Upper lobe of left lung (tissue), 4 donors: Measurements from ENCODE around the gene SLC12A8.

Source experiments
- CTCF ChIP-seq, 6 experiments: fragments of 450-650 bp in 4 of 6; fragments of 200-600 bp in 2 of 6; sonication (generic) in 2 of 6; IDR thresholded peaks; one replicate each; pipeline ENCODE4 v1.5.1; 2016 to 2019; ENCODE audit warnings: antibody characterized with exemption in 6 of 6
- EP300 ChIP-seq, 4 donors: sonication (generic); formaldehyde crosslinking; IDR thresholded peaks; one replicate each; pipeline ENCODE4 v1.5.1; 2017; ENCODE audit warnings: antibody characterized with exemption in 4 of 4, control low read depth in 2 of 4
- POLR2A ChIP-seq, 4 donors: fragments of 450-650 bp; IDR thresholded peaks; one replicate each; pipeline ENCODE4 v1.5.1; 2016 to 2017; ENCODE audit warnings: antibody characterized with exemption in 4 of 4, mild to moderate bottlenecking in 2 of 4
- POLR2AphosphoS5 ChIP-seq, 2 donors: sonication (generic); formaldehyde crosslinking; IDR thresholded peaks; one replicate each; pipeline ENCODE4 v1.5.1; 2017; ENCODE audit warnings: antibody characterized with exemption in 2 of 2

DNA sequence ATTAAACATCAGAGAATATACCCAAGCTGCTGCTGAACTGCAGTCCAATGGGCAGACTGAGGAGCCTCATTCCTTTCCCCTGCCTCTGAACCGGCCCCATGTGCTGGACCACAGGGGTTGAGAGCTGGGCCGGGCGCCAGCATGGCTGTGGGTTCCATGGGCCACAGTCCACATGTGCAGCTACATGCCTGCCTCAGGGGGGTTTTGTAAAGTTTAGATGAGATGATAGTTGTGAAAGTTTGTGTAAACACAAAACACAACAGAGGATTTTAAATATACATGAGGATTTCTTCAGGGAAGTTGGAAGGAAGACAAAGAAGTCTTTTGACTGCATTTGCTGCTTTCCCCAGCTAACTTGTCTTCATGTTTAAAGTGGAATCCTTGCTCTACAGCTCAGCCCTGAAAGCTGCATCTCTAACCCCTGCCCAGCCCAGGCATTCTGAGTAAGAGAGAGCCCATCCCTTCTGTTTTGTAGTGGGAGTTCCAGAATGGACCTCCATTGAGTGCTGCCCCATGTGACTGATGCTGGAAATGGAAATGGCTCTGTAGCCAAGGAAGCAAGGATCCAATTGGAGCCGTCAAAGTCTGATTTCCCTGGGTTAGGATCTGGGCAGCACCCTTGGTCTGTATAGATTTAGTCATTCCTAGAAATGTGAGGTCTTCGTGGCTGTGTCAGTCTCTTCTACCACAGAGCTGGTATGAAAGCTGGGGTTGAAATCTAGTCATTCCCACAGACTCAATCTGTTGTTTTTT is 17.5 kb downstream of the SLC12A8 start:
- TF ChIP-seq POLR2AphosphoS5 (IDR thresholded peaks at IDR 0.05) (no peak), CTCF (IDR thresholded peaks at IDR 0.05) (no peak), POLR2A (IDR thresholded peaks at IDR 0.05) (no peak), EP300 (IDR thresholded peaks at IDR 0.05) (no peak)
